GM03348 (cell line): ENCODE results near the gene TMEM79.

ENCODE experiments used
- DNase-seq: peaks from one replicate; pipeline ENCODE4 v3.0.0; 2012; ENCODE audit warnings: low spot score

TMEM79 gene, protein sequence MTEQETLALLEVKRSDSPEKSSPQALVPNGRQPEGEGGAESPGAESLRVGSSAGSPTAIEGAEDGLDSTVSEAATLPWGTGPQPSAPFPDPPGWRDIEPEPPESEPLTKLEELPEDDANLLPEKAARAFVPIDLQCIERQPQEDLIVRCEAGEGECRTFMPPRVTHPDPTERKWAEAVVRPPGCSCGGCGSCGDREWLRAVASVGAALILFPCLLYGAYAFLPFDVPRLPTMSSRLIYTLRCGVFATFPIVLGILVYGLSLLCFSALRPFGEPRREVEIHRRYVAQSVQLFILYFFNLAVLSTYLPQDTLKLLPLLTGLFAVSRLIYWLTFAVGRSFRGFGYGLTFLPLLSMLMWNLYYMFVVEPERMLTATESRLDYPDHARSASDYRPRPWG

GRCh38 chr1:156284112-156284511 is at the start of gene TMEM79:
Gene TMEM79 (plus strand): TSS chr1:156284325. CDS start chr1:156285227, 902 bp downstream.
- DNase-seq: no peak

DNA sequence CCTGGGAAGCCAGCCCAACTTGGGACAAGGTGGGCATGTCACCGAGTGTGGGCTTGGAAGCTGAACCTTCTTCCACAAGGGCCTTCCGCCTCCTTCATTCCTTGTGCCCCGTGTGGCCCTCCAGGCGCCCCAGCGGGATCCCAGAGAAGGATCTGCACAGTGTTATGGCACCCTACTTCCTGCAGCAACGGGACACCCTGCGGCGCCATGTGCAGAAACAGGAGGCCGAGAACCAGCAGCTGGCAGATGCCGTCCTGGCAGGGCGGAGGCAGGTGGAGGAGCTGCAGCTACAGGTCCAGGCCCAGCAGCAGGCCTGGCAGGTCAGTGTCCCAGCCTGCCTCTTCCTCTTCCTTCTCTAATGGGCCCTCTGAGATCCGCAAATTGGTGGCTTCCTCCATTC is 48.0 kb upstream of the TMEM79 start:
- DNase-seq: no peak

DNA sequence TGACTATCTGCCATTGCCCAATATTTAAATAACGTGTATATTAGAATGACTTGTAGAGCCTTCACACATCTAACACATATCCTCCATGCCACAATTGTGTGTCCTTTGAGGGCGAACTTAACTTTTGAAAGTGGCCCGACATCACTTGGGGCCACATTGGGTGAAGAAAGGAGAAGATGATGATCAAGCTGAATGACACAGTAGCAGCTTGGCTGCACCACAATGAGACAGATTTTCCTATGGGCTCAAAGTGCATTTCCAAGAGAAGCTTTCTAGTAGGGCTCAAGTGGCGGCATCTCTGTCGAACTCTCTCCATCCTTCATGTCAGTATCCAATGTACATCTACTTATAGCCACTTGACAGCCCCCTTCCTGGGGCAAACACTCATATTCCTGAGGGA is 45.9 kb upstream of the TMEM79 start:
- DNase-seq: no peak

DNA sequence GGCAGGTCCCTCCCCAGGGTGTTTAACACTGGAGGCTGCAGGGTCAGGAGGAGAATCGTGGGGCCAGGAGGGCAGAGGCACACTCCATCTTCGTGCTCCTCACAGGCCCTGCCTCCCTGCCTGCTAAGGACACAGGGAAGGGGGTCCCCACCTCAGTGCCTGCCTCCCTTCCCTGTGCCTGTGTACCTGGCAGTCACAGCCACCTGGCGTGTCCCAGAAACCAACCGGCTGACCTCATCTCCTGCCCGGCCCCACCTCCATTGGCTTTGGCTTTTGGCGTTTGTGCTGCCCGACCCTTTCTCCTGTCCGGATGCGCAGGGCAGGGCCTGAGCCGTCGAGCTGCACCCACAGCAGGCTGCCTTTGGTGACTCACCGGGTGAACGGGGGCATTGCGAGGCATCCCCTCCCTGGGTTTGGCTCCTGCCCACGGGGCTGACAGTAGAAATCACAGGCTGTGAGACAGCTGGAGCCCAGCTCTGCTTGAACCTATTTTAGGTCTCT is 42.8 kb upstream of the TMEM79 start:
- peak; percentile 57 for DNase-seq

DNA sequence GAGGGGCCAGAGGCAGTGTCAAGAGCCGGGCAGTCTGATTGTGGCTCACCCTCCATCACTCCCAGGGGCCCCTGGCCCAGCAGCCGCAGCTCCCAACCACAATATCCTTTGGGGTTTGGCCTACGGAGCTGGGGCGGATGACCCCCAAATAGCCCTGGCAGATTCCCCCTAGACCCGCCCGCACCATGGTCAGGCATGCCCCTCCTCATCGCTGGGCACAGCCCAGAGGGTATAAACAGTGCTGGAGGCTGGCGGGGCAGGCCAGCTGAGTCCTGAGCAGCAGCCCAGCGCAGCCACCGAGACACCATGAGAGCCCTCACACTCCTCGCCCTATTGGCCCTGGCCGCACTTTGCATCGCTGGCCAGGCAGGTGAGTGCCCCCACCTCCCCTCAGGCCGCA is 42.2 kb upstream of the TMEM79 start, which contains the start of gene BGLAP:
TSS of gene BGLAP (plus strand) at position 259 of the 400 bp plus-strand sequence. CDS start at position 307, 48 bp downstream.
- DNase-seq: no peak

GRCh38 chr1:156242738-156243137 is 41.4 kb upstream of the TMEM79 start:
- DNase-seq: no peak

DNA sequence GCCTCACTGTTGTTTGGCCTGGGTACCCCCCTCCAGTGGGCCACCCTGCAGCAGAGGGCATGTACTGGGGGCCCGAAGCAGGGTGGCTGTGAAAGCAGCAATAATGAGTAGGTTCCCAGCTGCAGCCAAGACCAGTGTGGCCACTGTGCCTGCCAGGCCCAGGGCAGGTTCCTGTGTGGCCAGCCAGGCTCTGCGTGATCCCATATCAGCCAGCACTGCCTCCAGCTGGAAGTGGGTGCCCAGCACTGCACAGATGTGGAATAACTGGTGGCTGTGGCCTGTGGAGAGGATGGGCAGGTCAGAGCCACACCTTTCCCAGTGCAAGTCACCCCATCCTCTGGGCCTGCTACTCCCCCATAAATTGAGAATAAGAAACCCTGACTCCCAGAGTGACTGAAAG is 40.0 kb upstream of the TMEM79 start:
- DNase-seq: no peak

DNA sequence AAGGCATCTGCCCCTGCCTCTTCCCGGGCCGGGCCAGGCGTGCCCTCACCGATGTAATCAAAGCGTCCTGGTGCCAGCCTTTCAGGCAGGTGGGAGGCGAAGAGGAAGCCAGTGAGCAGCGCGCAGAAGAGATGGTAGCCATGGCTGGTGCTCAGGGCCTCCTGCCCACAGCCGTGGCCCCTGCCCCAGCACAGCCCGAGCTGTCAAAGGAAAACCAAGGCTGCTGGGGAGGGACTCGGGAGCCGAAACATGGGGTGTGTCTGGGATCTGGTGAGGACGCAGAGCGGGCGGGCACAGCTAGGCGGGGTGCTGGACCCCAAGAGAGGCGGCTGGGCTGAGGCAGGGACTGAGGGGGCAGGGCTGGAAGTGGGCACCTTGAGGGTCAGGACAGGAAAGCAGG is 39.4 kb upstream of the TMEM79 start:
- no peak for DNase-seq

DNA sequence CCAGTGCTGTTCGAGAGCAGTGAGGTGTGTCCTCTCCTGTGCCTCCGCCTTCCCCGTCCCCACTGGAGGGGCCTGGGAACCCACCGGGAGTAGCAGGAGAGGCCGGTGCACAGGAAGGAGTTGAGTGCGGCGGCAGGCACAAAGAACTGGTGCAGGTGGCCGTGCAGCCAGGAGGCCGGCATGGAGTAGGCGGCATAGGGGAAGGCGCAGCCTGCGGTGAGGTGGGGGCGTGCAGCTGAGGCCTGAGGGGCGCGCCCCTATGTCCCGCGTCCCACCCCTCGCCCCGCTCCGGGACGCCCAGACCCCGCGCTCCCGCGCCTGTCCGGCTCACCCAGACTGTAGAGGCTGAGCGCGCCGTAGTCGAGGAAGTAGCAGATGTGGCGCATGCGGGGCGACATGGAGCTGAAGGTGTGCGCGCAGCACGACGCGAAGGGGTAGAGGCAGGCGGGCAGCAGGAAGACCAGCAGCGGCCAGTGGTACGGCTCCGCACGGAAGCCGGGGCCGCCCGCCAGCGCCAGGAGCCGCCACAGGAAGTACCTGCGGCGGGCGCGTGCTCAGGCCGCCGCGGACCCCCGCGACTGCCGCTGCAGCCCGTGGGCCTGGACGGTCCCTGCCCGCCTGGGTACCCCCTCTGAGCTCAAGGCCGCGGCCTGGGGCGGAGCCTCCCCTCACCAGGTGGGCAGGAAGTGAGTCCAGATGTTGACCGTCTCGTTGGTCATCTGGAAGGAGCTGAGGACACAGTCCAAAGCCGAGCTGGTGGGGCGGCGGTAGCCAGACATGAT is 38.5 kb upstream of the TMEM79 start:
- peak; percentile 44 for DNase-seq

DNA sequence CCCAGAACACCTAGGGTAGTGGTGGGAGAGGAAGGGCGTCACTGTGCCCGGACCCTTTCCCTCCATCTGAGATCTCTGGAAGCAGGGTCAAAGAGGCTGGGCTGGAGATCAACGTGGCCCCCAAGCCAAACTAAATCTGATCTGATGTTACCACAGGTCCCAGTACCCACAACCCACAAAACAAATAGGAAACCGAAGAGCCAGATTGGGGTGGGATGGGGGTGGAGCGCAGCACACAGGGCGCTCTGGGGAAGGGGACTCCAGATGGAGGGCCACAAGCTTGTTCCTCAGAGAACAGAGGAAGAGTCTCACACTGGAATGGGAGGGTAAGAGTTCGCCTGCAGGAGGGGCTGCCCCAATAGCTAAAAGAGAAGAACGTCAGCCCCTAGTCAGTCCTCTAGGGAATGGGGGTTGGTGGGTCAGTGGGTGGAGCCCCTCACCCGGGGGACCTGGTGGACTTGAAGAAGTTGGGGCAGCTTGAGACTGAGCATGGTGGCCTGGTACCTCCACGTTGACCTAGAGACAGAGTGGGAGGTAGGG is 37.8 kb upstream of the TMEM79 start:
- no peak for DNase-seq

- peak; percentile 68 for DNase-seq
Measured at GRCh38 chr1:156246781-156247459, 37.2 kb upstream of the TMEM79 start.

DNA sequence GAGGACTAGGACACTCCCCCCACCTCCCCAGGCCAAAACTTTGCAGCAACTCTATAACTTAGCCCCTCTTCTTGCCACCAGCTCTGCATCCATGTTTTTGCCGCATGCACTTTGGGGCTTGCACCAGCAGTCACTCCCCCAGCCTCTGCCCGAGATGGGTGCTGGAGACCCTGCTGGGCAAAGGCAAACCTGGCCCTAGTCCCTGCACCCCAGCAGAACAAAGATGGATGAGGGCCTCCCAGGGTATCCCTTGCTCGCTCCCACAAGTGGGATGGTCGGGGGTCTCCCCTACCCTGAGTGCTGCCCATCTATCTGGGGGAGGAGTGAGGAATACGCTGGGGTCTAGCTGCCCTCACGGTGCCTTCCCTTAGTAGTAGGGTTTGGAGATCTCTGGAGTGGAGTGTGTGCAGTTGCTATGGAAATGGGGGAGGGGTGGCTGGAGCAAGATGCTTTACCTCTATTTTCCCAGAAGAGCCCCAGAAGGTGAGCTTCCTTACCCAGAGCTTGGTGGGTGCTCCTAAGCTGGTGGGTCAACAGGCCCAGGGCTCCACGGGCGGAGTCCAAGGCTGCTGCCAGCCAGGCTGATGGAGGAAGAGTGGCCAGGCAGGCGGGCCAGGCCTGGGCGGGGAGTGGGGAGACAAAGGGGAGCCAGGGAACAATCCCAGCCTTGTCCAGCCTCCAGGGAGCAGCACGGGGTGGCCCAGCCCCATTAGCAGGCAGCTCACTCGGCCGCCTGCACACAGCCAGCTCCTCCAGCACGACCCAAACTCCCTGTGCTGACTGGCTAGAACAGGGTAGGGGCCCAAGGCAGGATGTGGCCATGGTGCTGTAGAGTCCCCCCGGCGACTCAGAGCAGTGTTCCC is 36.4 kb upstream of the TMEM79 start, which contains the start of gene PAQR6:
TSS of gene PAQR6 (minus strand) at position 597 of the 863 bp plus-strand sequence. CDS start 1,325 bp downstream, outside the sequence.
- DNase-seq: peak; percentile 31

GRCh38 chr1:156248323-156248683 is 35.8 kb upstream of the TMEM79 start:
- DNase-seq: no peak

GRCh38 chr1:156249593-156249992 is 34.5 kb upstream of the TMEM79 start:
- DNase-seq: no peak

- DNase-seq: no peak
Measured at GRCh38 chr1:156251527-156251926, 32.6 kb upstream of the TMEM79 start.

GRCh38 chr1:156253634-156254033 is 30.5 kb upstream of the TMEM79 start:
- DNase-seq: no peak

DNA sequence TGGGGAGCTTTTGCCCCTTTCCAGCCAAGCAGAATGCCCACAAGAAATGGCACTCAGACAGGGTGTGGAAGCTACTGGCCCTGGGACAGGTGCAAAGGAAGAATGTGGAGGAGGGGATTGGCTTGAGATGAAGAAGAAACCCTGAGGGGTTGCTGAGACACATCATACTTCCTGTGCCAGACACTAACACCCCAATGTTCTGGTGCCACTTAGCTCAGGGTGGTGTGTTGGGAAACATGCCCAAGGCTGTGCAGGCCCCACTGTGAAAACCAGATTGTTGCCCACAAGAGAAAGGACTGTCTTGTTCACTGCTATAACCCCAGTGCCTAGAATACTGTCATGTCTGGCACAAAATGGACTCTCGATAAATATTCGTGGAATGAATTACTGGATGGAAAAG is 26.4 kb upstream of the TMEM79 start:
- DNase-seq: no peak

DNA sequence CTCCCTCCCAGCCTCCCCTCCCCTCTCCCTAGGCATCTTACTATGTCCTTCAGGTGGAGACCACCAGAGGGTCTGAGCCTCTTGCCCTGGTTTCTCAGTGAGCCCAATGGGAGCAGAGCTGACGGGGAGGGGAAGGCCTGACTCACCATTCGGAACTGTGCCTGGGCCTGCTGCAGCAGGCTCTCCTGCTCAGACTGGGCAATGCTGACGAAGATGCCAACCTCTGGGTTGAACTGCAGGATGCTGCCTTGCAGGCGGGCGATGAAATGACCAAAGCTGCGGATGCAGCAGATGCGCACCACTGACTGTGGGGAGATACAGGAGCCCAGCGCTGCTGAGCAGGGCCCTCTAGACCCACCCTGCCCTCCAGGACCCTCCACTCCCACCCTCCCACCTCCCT is 25.3 kb upstream of the TMEM79 start:
- DNase-seq: no peak

GRCh38 chr1:156259805-156260204 is 24.3 kb upstream of the TMEM79 start:
- no peak for DNase-seq

GRCh38 chr1:156260896-156261295 is 23.2 kb upstream of the TMEM79 start:
- DNase-seq: no peak
